A549 (cell line): ENCODE measurements around the gene PBX3. TPM values are rescaled to one million over a fixed set of nuclear protein-coding genes. Genes with fewer than 3 reads are reported as not detected.

Source experiments
- ATAC-seq, 2 experiments: fragments of 200-7000 bp in 1 of 2; fragments of >200 bp in 1 of 2; cut with Nextera tagmentation in 1 of 2; cut with Tn5 transposase in 1 of 2; 3 replicates each; pipeline versions ENCODE4 v1.8.0 to v1.9.1; 2018 to 2020; ENCODE audit warnings: mild to moderate bottlenecking in 1 of 2, moderate library complexity in 1 of 2
- CTCF ChIA-PET: fragments of 300-600 bp; sonication (Branson Sonifier 250); formaldehyde crosslinking; extraction: SDS; loops from one replicate; lab custom pipeline; 2021; ENCODE audit warnings: antibody characterized with exemption, inconsistent platforms; lab: Yijun Ruan, JAX
- POLR2A ChIA-PET: fragments of 350-600 bp; formaldehyde crosslinking; extraction: SDS; loops from one replicate; lab custom pipeline; 2021; ENCODE audit warnings: antibody characterized with exemption, inconsistent platforms; lab: Yijun Ruan, JAX
- DNase-seq, 2 experiments: peaks; one replicate each; pipeline versions ENCODE4 v3.0.0 to v3.0.0-alpha.2; 2011 to 2016; ENCODE audit warnings: low read depth in 1 of 2, low spot score in 1 of 2
- FAIRE-seq: peaks from 2 replicates; lab custom pipeline; 2011; peaks lifted over from hg19 to GRCh38; lab: Jason Lieb, UNC
- H3K27ac ChIP-seq, 2 experiments: fragments of >200 bp; sonication (Bioruptor Twin); formaldehyde crosslinking; 3 replicates each; pipeline ENCODE4 v1.5.1; 2016 to 2017
- H3K4me1 ChIP-seq: fragments of >200 bp; sonication (Bioruptor Twin); formaldehyde crosslinking; 3 replicates; pipeline ENCODE4 v1.6.1; 2016
- H3K4me2 ChIP-seq: fragments of >200 bp; sonication (Bioruptor Twin); formaldehyde crosslinking; 3 replicates; pipeline ENCODE4 v1.6.1; 2016
- H3K4me3 ChIP-seq: fragments of >200 bp; sonication (Bioruptor Twin); formaldehyde crosslinking; 3 replicates; pipeline ENCODE4 v1.5.1; 2016
- H3K9me3 ChIP-seq: fragments of >200 bp; sonication (Bioruptor Twin); formaldehyde crosslinking; 3 replicates; pipeline ENCODE4 v1.6.1; 2016
- BCL3 ChIP-seq: fragments of >200 bp; sonication (Bioruptor Twin); formaldehyde crosslinking; IDR thresholded peaks from 3 replicates; pipeline ENCODE4 v1.6.1; 2016
- BHLHE40 ChIP-seq: IDR thresholded peaks from 2 replicates; pipeline ENCODE4 v1.6.1; 2012; ENCODE audit warnings: low read depth, low read length, inconsistent platforms
- CEBPB ChIP-seq, 2 experiments: fragments of >200 bp in 1 of 2; sonication (Bioruptor Twin) in 1 of 2; formaldehyde crosslinking in 1 of 2; IDR thresholded peaks; 2 replicates each; pipeline ENCODE4 v1.6.1; 2012 to 2016
- CHD2 ChIP-seq: fragments of 150-350 bp; IDR thresholded peaks from 2 replicates; pipeline ENCODE4 v1.6.1; 2014; ENCODE audit warnings: low read length; ENCODE audit not compliant: partially characterized antibody
- CHD4 ChIP-seq: fragments of 200-600 bp; sonication (generic); IDR thresholded peaks from 2 replicates; pipeline ENCODE4 v1.6.1; 2016; ENCODE audit warnings: antibody characterized with exemption, mild to moderate bottlenecking, borderline replicate concordance
- EHF ChIP-seq: fragments of 250-450 bp; sonication (Bioruptor Pico); IDR thresholded peaks from 2 replicates; pipeline ENCODE4 v1.5.0; 2020; ENCODE audit warnings: mild to moderate bottlenecking
- FOSB ChIP-seq: fragments of 250-450 bp; sonication (Bioruptor Pico); IDR thresholded peaks from 2 replicates; pipeline ENCODE4 v1.5.0; 2020; ENCODE audit warnings: mild to moderate bottlenecking, moderate library complexity
- FOXS1 ChIP-seq: fragments of 250-450 bp; sonication (Bioruptor Pico); IDR thresholded peaks from 2 replicates; pipeline ENCODE4 v1.5.0; 2020; ENCODE audit warnings: mild to moderate bottlenecking, moderate library complexity
- HDAC2 ChIP-seq: fragments of 200-600 bp; sonication (generic); IDR thresholded peaks from 2 replicates; pipeline ENCODE4 v1.6.1; 2016
- HES2 ChIP-seq: fragments of >200 bp; sonication (Bioruptor Twin); formaldehyde crosslinking; IDR thresholded peaks from 2 replicates; pipeline ENCODE4 v1.6.1; 2016
- HOXA7 ChIP-seq: fragments of 250-450 bp; sonication (Bioruptor Pico); IDR thresholded peaks from 2 replicates; pipeline ENCODE4 v1.5.0; 2020; ENCODE audit warnings: mild to moderate bottlenecking, moderate library complexity
- HOXB13 ChIP-seq: fragments of 250-450 bp; sonication (Bioruptor Pico); IDR thresholded peaks from 2 replicates; pipeline ENCODE4 v1.5.0; 2020; ENCODE audit warnings: low read depth, mild to moderate bottlenecking, moderate library complexity
- HOXB5 ChIP-seq: fragments of 250-450 bp; sonication (Bioruptor Pico); IDR thresholded peaks from 2 replicates; pipeline ENCODE4 v1.5.0; 2020; ENCODE audit warnings: mild to moderate bottlenecking, moderate library complexity
- JUNB ChIP-seq: fragments of >200 bp; sonication (Bioruptor Twin); formaldehyde crosslinking; IDR thresholded peaks from 2 replicates; pipeline ENCODE4 v1.6.1; 2016
- KDM1A ChIP-seq: fragments of 200-600 bp; sonication (generic); IDR thresholded peaks from 2 replicates; pipeline ENCODE4 v1.6.1; 2016; ENCODE audit warnings: low read depth, mild to moderate bottlenecking
- MAFK ChIP-seq: fragments of 450-650 bp; IDR thresholded peaks from 2 replicates; pipeline ENCODE4 v1.6.1; 2014; ENCODE audit not compliant: partially characterized antibody
- NPAS2 ChIP-seq: fragments of 250-450 bp; sonication (Bioruptor Pico); IDR thresholded peaks from 2 replicates; pipeline ENCODE4 v1.8.0; 2022; ENCODE audit warnings: mild to moderate bottlenecking, moderate library complexity, borderline replicate concordance
- PBX3 ChIP-seq: IDR thresholded peaks from 2 replicates; pipeline ENCODE4 v1.6.1; 2012
- PHF8 ChIP-seq: fragments of 200-600 bp; sonication (generic); IDR thresholded peaks from 2 replicates; pipeline ENCODE4 v1.6.1; 2016; ENCODE audit warnings: low read depth, mild to moderate bottlenecking, antibody characterized with exemption, moderate library complexity, borderline replicate concordance
- POLR2A ChIP-seq: IDR thresholded peaks from 2 replicates; pipeline ENCODE4 v1.6.1; 2012; ENCODE audit warnings: mild to moderate bottlenecking, low read length
- RFX5 ChIP-seq: fragments of 450-650 bp; IDR thresholded peaks from 2 replicates; pipeline ENCODE4 v1.7.1; 2014; ENCODE audit warnings: antibody characterized with exemption, mild to moderate bottlenecking, moderate library complexity
- SREBF2 ChIP-seq: fragments of 450-650 bp; IDR thresholded peaks from 2 replicates; pipeline ENCODE4 v1.6.1; 2014; ENCODE audit warnings: mild to moderate bottlenecking, moderate library complexity
- TP53 ChIP-seq: fragments of 250-450 bp; sonication (Bioruptor Pico); IDR thresholded peaks from 2 replicates; pipeline ENCODE4 v1.5.0; 2021; ENCODE audit warnings: mild to moderate bottlenecking, moderate library complexity
- USF2 ChIP-seq: fragments of 450-650 bp; IDR thresholded peaks from 2 replicates; pipeline ENCODE4 v1.6.1; 2014; ENCODE audit warnings: antibody characterized with exemption
- ZC3H11A ChIP-seq: fragments of 450-650 bp; IDR thresholded peaks from 2 replicates; pipeline ENCODE4 v1.6.1; 2014; ENCODE audit warnings: antibody characterized with exemption, mild to moderate bottlenecking
- WGBS: methylation state at CpG from one replicate; pipeline ENCODE4 v1.1.6; 2017; ENCODE audit errors: missing lambda C conversion rate; 5-methylcytosine and 5-hydroxymethylcytosine counted together
- polyA plus RNA-seq, 4 experiments: library from polyadenylated mRNA; depleted of rRNA in 3 of 4; stranded (reverse); fragments of >200 nt; fragmentation: RNase III in 1 of 4; extraction: RNeasy Plus Mini Kit Qiagen cat#74134 plus additional on column Dnase treatment in 1 of 4; gene quantifications; 2 replicates in 3 of 4; 3 replicates in 1 of 4; pipeline ENCODE4 v1.2.3, GENCODE V29; 2011 to 2017

Gene PBX3
- polyA plus RNA-seq, 2 of the 4 experiments (the other 2 are of a cell fraction) = 10.7 to 23.5 TPM

- no peaks in the 10 kb centered on the region for H3K9me3 ChIP-seq
- FAIRE-seq = no peak
- WGBS = 95% methylated on average over 2 of the region's 2 CpGs
- ChIA-PET CTCF (interaction anchor here (0.6 to 1.4 kb wide), 2 partner anchors 20 to 271 kb away, joined by 3 read pairs; no protein-coding TSS in a partner anchor), POLR2A (no interaction called here)
- H3K4me1 ChIP-seq = no peaks in the 10 kb centered on the region
- no peak overlapping the region for H3K4me2 ChIP-seq
- no peak overlapping the region for H3K4me3 ChIP-seq
- DNase-seq = no peak
- ATAC-seq = no peak
- TF ChIP-seq EHF (CRISPR knock-in tag) = no peak
- no peak for TF ChIP-seq FOSB (CRISPR knock-in tag)
- no peak for TF ChIP-seq TP53
- no peak for TF ChIP-seq ZC3H11A
- no peak for TF ChIP-seq NPAS2
- no peak for TF ChIP-seq JUNB
- TF ChIP-seq CEBPB (IDR thresholded peaks at IDR 0.05) = no peak
- no peak for TF ChIP-seq CHD2
- no peak for TF ChIP-seq USF2
- TF ChIP-seq CHD4 = no peak
- TF ChIP-seq BCL3 = no peak
- no peak for TF ChIP-seq RFX5
- no peak for TF ChIP-seq HOXB5 (CRISPR knock-in tag)
- no peak for TF ChIP-seq SREBF2
- no peak for TF ChIP-seq HDAC2
- no peak for TF ChIP-seq BHLHE40
- TF ChIP-seq KDM1A = no peak
- H3K27ac ChIP-seq = no peak overlapping the region
These were observed 35.5 kb downstream of the PBX3 start for GRCh38 chr9:125782718-125783117.

GRCh38 chr9:125784286-125785049, 37.3 kb downstream of the PBX3 start:
- TF ChIP-seq EHF (CRISPR knock-in tag) (no peak), HOXA7 (CRISPR knock-in tag) (no peak), FOXS1 (CRISPR knock-in tag) (no peak), PBX3 (no peak), JUNB (no peak), HES2 (no peak), RFX5 (no peak), MAFK (no peak)
- ATAC-seq = no peak
- H3K4me2 ChIP-seq = no peak overlapping the region
- no peak for FAIRE-seq
- no peak overlapping the region for H3K27ac ChIP-seq
- no peaks in the 10 kb centered on the region for H3K9me3 ChIP-seq
- no peak overlapping the region for H3K4me3 ChIP-seq
- WGBS = 92% methylated on average over 6 of the region's 6 CpGs
- no peak for DNase-seq
- ChIA-PET CTCF (no interaction called here), POLR2A (no interaction called here)
- no peaks in the 10 kb centered on the region for H3K4me1 ChIP-seq

- WGBS = 88% methylated on average over 5 of the region's 5 CpGs
- TF ChIP-seq POLR2A (no peak), PHF8 (no peak), HOXB13 (CRISPR knock-in tag) (no peak), MAFK (no peak)
- H3K9me3 ChIP-seq = no peaks in the 10 kb centered on the region
- CTCF ChIA-PET = no interaction called here
- no peak overlapping the region for H3K4me2 ChIP-seq
- H3K4me3 ChIP-seq = no peak overlapping the region
- POLR2A ChIA-PET = no interaction called here
- FAIRE-seq = no peak
- H3K4me1 ChIP-seq = no peaks in the 10 kb centered on the region
- no peak for DNase-seq
- no peak for ATAC-seq
- no peak overlapping the region for H3K27ac ChIP-seq
These were observed 38.1 kb downstream of the PBX3 start for GRCh38 chr9:125785248-125785751.
